ENCODE measurements around the gene PLA2G2C. TPM values are rescaled to one million over a fixed set of nuclear protein-coding genes. Genes with fewer than 3 reads are reported as not detected.

PLA2G2C gene
- total and polyA plus RNA-seq, 2 of the 8 experiments (the other 6 are each of a cell fraction or from before 2014, with no cell fraction given), result not detected

DNA sequence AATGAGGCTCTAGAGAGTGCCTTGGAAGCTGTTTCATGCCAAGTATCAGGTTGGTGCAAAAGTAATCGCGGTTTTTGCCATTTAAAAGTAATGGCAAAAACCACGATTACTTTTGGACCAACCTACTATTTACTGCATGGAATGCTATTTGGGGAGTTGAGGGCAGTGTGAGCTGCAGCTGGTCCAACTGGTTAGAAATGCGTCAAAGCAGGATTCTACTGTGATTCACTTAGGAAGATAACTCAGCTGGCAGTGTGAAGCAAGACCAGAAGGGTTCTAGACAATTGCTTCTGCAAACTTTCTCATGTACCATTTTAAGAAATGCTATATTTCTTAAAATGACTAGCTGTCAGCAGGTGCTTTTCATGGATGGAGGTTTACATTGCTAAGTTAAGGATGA, 21.2 kb upstream of the PLA2G2C start:
- TF ChIP-seq RXRA (IDR thresholded peaks at IDR 0.05; ENCODE audit: insufficient read depth, low read depth, low read length), result no peak
- no peak for TF ChIP-seq CTBP2 (IDR thresholded peaks at IDR 0.05; ENCODE audit: borderline replicate concordance, insufficient read depth, insufficient read length, low read length)
- no peak overlapping the region for H3K56ac ChIP-seq (replicated peaks; ENCODE audit: insufficient read length, low read depth, low read length)

More for the DNA sequence above, 21.2 kb upstream of the PLA2G2C start:
- H3K23ac ChIP-seq (ENCODE audit: insufficient read length), result no peak overlapping the region
- H3K27me3 ChIP-seq (replicated peaks in 1 of 4; ENCODE audit: control insufficient read depth in 3 of 4, extremely low read depth in 1 of 4, insufficient read depth in 3 of 4, low read length in 3 of 4), result no peaks in the 10 kb centered on the region
- no peak overlapping the region for H3K27ac ChIP-seq (ENCODE audit: low read depth, low read length)
- CTCF ChIA-PET (ENCODE audit: partially characterized antibody), result interaction anchor here (1.2 to 3.0 kb wide), 6 partner anchors 12 to 156 kb away, joined by 3 to 23 read pairs (median 4); no protein-coding TSS in a partner anchor
- H2AK5ac ChIP-seq (ENCODE audit: low read depth, low read length), result no peak overlapping the region
- FAIRE-seq (no peak), DNase-seq (ENCODE audit: low read depth in 1 of 2, low spot score in 2 of 2) (no peak)
- H3K14ac ChIP-seq (ENCODE audit: insufficient read length), result no peak overlapping the region
- no peaks in the 10 kb centered on the region for H3K79me2 ChIP-seq (ENCODE audit: control insufficient read depth in 1 of 2, insufficient read depth in 2 of 2, low read length in 2 of 2)
- H3K4me2 ChIP-seq (ENCODE audit: insufficient read depth in 1 of 2, low read depth in 2 of 2, low read length in 2 of 2), result no peak overlapping the region
- peaks cover 0 to 3% (median under 1%) of the 10 kb centered on the region in 4 experiments; a peak in 3 of 7 replicates for H3K4me1 ChIP-seq (replicated peaks in 1 of 4; ENCODE audit: control insufficient read depth in 3 of 4, insufficient read depth in 4 of 4, low read length in 3 of 4)
- no peak overlapping the region for H2BK15ac ChIP-seq (ENCODE audit: low read length)
- no peak overlapping the region for H4K91ac ChIP-seq (replicated peaks; ENCODE audit: insufficient read length, low read length)
- no peak overlapping the region for H2BK20ac ChIP-seq (ENCODE audit: low read length)
- H3K9me3 ChIP-seq (ENCODE audit: insufficient read depth in 2 of 2, low read depth in 1 of 2, low read length in 1 of 2), result no peaks in the 10 kb centered on the region
- no peak overlapping the region for H2BK120ac ChIP-seq (replicated peaks; ENCODE audit: low read depth, low read length)
- H2BK5ac ChIP-seq (ENCODE audit: low read depth, low read length), result no peak overlapping the region
- no peak overlapping the region for H3K4me3 ChIP-seq (ENCODE audit: extremely low read depth in 1 of 4, insufficient read depth in 2 of 4, low read depth in 3 of 4, low read length in 4 of 4)
- no peak overlapping the region for H2BK12ac ChIP-seq (ENCODE audit: low read depth, low read length)
- H3K23me2 ChIP-seq (ENCODE audit: low read depth, low read length), result no peaks in the 10 kb centered on the region
- H3K79me1 ChIP-seq (ENCODE audit: low read depth, low read length), result no peaks in the 10 kb centered on the region
- no peak overlapping the region for H3K4ac ChIP-seq (replicated peaks; ENCODE audit: insufficient read length, low read depth, low read length)
- H4K20me1 ChIP-seq (replicated peaks in 1 of 2; ENCODE audit: control insufficient read depth in 1 of 2, insufficient read depth in 2 of 2, low read length in 2 of 2), result no peaks in the 10 kb centered on the region
- POLR2A ChIA-PET (ENCODE audit: partially characterized antibody), result no interaction called here
- H3K36me3 ChIP-seq (ENCODE audit: control insufficient read depth in 2 of 4, insufficient read depth in 4 of 4, low read length in 3 of 4), result no peaks in the 10 kb centered on the region
- H4K5ac ChIP-seq (ENCODE audit: insufficient read length, low read depth, low read length), result no peak overlapping the region
- no peak overlapping the region for H2AFZ ChIP-seq (ENCODE audit: low read length)
- no peak overlapping the region for H3K9ac ChIP-seq (replicated peaks in 1 of 4; ENCODE audit: extremely low read depth in 1 of 4, low read depth in 3 of 4, low read length in 3 of 4)
- no peak overlapping the region for H3K18ac ChIP-seq (ENCODE audit: extremely low read depth, low read length)
- 88% methylated on average over 4 of the region's 4 CpGs; no CpG with 5 or more reads in 1 of the 2 experiments for WGBS, 2 experiments (ENCODE audit: extremely low coverage in 1 of 2, insufficient coverage in 1 of 2, insufficient read length in 1 of 2, insufficient replicate concordance in 2 of 2, low coverage in 1 of 2, low lambda C conversion rate in 2 of 2, missing lambda C conversion rate in 1 of 2)
- no peak overlapping the region for H4K8ac ChIP-seq (ENCODE audit: extremely low read depth, insufficient read depth, low read length)

Measured in H1 (cell line).